ENCODE measurements around the gene SMC5.
A peak's percentile ranks its signal among the peaks of the same experiment; 100 is the strongest.
"Not testable (repeated sequence)": the region's sequence is repeated elsewhere in the genome, so short reads cannot be mapped to it uniquely, and the experiment has no call there.

SMC5 gene

GRCh38 chr9:70278305-70278704 lies 19.5 kb downstream of the SMC5 start:
- no peak for DNase-seq

- no peak for DNase-seq
Measured at GRCh38 chr9:70283848-70284247, 25.1 kb downstream of the SMC5 start.

- DNase-seq: no peak
Measured at GRCh38 chr9:70285246-70285645, 26.5 kb downstream of the SMC5 start.

GRCh38 chr9:70285981-70286598 lies 27.3 kb downstream of the SMC5 start:
- no peak for DNase-seq

- no peak for DNase-seq
Measured at GRCh38 chr9:70290626-70291025, 31.8 kb downstream of the SMC5 start.

GRCh38 chr9:70291446-70291845 lies 32.7 kb downstream of the SMC5 start:
- DNase-seq: no peak

GRCh38 chr9:70292253-70292652 lies 33.5 kb downstream of the SMC5 start:
- DNase-seq: no peak

- DNase-seq: no peak
Measured at GRCh38 chr9:70293214-70293613, 34.4 kb downstream of the SMC5 start.

GRCh38 chr9:70297141-70297540 lies 38.4 kb downstream of the SMC5 start:
- no peak for DNase-seq

GRCh38 chr9:70298245-70298771 lies 39.5 kb downstream of the SMC5 start:
- DNase-seq: no peak

GRCh38 chr9:70303268-70303667 lies 44.5 kb downstream of the SMC5 start:
- DNase-seq: no peak

GRCh38 chr9:70304810-70305209 lies 46.0 kb downstream of the SMC5 start:
- no peak for DNase-seq

- DNase-seq: no peak
Measured at GRCh38 chr9:70315389-70315788, 56.6 kb downstream of the SMC5 start.

- DNase-seq: no peak
Measured at GRCh38 chr9:70318002-70318401, 59.2 kb downstream of the SMC5 start.

- no peak for DNase-seq
Measured at GRCh38 chr9:70322096-70322495, 63.3 kb downstream of the SMC5 start.

GRCh38 chr9:70324963-70325362 lies 66.2 kb downstream of the SMC5 start:
- no peak for DNase-seq

GRCh38 chr9:70328625-70329024 lies 69.8 kb downstream of the SMC5 start:
- not testable (repeated sequence) for DNase-seq

- DNase-seq: peak; percentile 4
Measured at GRCh38 chr9:70340572-70340971, 81.8 kb downstream of the SMC5 start.

- DNase-seq: no peak
Measured at GRCh38 chr9:70347046-70347445, 88.3 kb downstream of the SMC5 start.

GRCh38 chr9:70352356-70352755 lies 93.6 kb downstream of the SMC5 start:
- DNase-seq: no peak

- no peak for DNase-seq
Measured at GRCh38 chr9:70352802-70353201, 94.0 kb downstream of the SMC5 start.

- DNase-seq: no peak
Measured at GRCh38 chr9:70355801-70356200, 97.0 kb downstream of the SMC5 start.

GRCh38 chr9:70362952-70363351 lies 104.2 kb downstream of the SMC5 start:
- no peak for DNase-seq

- no peak for DNase-seq
Measured at GRCh38 chr9:70363760-70364159, 105.0 kb downstream of the SMC5 start.

- no peak for DNase-seq
Measured at GRCh38 chr9:70367305-70367930, 108.6 kb downstream of the SMC5 start.
